ENCODE measurements around the gene HPCAL1. TPM values are rescaled to one million over a fixed set of nuclear protein-coding genes. Genes with fewer than 3 reads are reported as not detected.
A peak's percentile ranks its signal among the peaks of the same experiment; 100 is the strongest.

The HPCAL1 gene
- total RNA-seq, 1 donor from 2014 or later: 3.7 TPM

GRCh38 chr2:10365412-10365811 is 62.7 kb downstream of the HPCAL1 start:
- H3K9ac ChIP-seq: no peak overlapping the region
- no peaks in the 10 kb centered on the region for H3K79me2 ChIP-seq (ENCODE audit: low read depth)
- H3K4me3 ChIP-seq: no peak overlapping the region
- H4K20me1 ChIP-seq (ENCODE audit: low read depth): no peaks in the 10 kb centered on the region
- no peaks in the 10 kb centered on the region for H3K9me3 ChIP-seq (ENCODE audit: low read depth)
- H2AFZ ChIP-seq (replicated peaks): no peak overlapping the region
- no peaks in the 10 kb centered on the region for H3K27me3 ChIP-seq
- H3K9me3 Mint-ChIP-seq: no peaks in the 10 kb centered on the region
- H3K4me1 ChIP-seq: peaks cover 14% of the 10 kb centered on the region
- no peak for DNase-seq (ENCODE audit: low spot score)
- TF ChIP-seq EZH2 (IDR thresholded peaks at IDR 0.05): no peak
- no peak for TF ChIP-seq EZH2phosphoT487 (IDR thresholded peaks at IDR 0.05)
- no peak for TF ChIP-seq CTCF (IDR thresholded peaks at IDR 0.05)
- H3F3A ChIP-seq (ENCODE audit: low read depth): no peaks in the 10 kb centered on the region
- no peak overlapping the region for H3K27ac Mint-ChIP-seq
- H3K4me2 ChIP-seq: no peak overlapping the region
- no peak overlapping the region for H3K27ac ChIP-seq
- H3K4me1 Mint-ChIP-seq: peaks cover 13% of the 10 kb centered on the region
- no peaks in the 10 kb centered on the region for H3K36me3 ChIP-seq
- peaks cover 9% of the 10 kb centered on the region for H3K27me3 Mint-ChIP-seq (ENCODE audit: insufficient read depth, low read depth)
- H3K4me3 Mint-ChIP-seq: no peak overlapping the region
- no peaks in the 10 kb centered on the region for H3K36me3 Mint-ChIP-seq

- no peak for DNase-seq (ENCODE audit: low spot score)
These were observed 64.0 kb downstream of the HPCAL1 start for GRCh38 chr2:10366601-10367270.

GRCh38 chr2:10367472-10368439 is 65.1 kb downstream of the HPCAL1 start:
- Mint-ChIP-seq H3K36me3 (no peaks in the 10 kb centered on the region), H3K9me3 (no peaks in the 10 kb centered on the region), H3K27me3 (ENCODE audit: insufficient read depth, low read depth) (peaks cover 7% of the 10 kb centered on the region), H3K4me1 (peaks cover 20% of the 10 kb centered on the region), H3K4me3 (no peak overlapping the region), H3K27ac (peak overlapping the region; percentile 65)
- Histone ChIP-seq H3K4me3 (no peak overlapping the region), H3K36me3 (no peaks in the 10 kb centered on the region), H3K9ac (no peak overlapping the region), H3K4me2 (no peak overlapping the region), H3K4me1 (peaks cover 6% of the 10 kb centered on the region), H4K20me1 (ENCODE audit: low read depth) (no peaks in the 10 kb centered on the region), H3F3A (ENCODE audit: low read depth) (no peaks in the 10 kb centered on the region), H3K9me3 (ENCODE audit: low read depth) (no peaks in the 10 kb centered on the region), H3K79me2 (ENCODE audit: low read depth) (no peaks in the 10 kb centered on the region), H3K27me3 (no peaks in the 10 kb centered on the region), H2AFZ (replicated peaks) (no peak overlapping the region), H3K27ac (no peak overlapping the region)
- TF ChIP-seq EZH2 (IDR thresholded peaks at IDR 0.05) (no peak), EZH2phosphoT487 (IDR thresholded peaks at IDR 0.05) (no peak), CTCF (IDR thresholded peaks at IDR 0.05) (no peak)
- DNase-seq (ENCODE audit: low spot score): no peak

More at GRCh38 chr2:10366601-10367270, 64.0 kb downstream of the HPCAL1 start:
- Histone ChIP-seq H4K20me1 (ENCODE audit: low read depth) (no peaks in the 10 kb centered on the region), H3K27ac (no peak overlapping the region), H3K4me1 (peaks cover 8% of the 10 kb centered on the region), H3K9me3 (ENCODE audit: low read depth) (no peaks in the 10 kb centered on the region), H3F3A (ENCODE audit: low read depth) (no peaks in the 10 kb centered on the region), H3K27me3 (no peaks in the 10 kb centered on the region), H3K9ac (no peak overlapping the region), H2AFZ (replicated peaks) (no peak overlapping the region), H3K4me2 (no peak overlapping the region), H3K79me2 (ENCODE audit: low read depth) (no peaks in the 10 kb centered on the region), H3K4me3 (no peak overlapping the region), H3K36me3 (no peaks in the 10 kb centered on the region)
- no peaks in the 10 kb centered on the region for H3K36me3 Mint-ChIP-seq
- no peak overlapping the region for H3K4me3 Mint-ChIP-seq
- H3K27me3 Mint-ChIP-seq (ENCODE audit: insufficient read depth, low read depth): peaks cover 9% of the 10 kb centered on the region
- no peak for TF ChIP-seq EZH2 (IDR thresholded peaks at IDR 0.05)
- TF ChIP-seq CTCF (IDR thresholded peaks at IDR 0.05): no peak
- no peak for TF ChIP-seq EZH2phosphoT487 (IDR thresholded peaks at IDR 0.05)
- H3K9me3 Mint-ChIP-seq: no peaks in the 10 kb centered on the region
- no peak overlapping the region for H3K27ac Mint-ChIP-seq
- peaks cover 13% of the 10 kb centered on the region for H3K4me1 Mint-ChIP-seq

All from neural progenitor cell (in vitro differentiated cells).